ENCODE results near the gene SYT5. TPM values are rescaled to one million over a fixed set of nuclear protein-coding genes. Genes with fewer than 3 reads are reported as not detected.

The SYT5 gene
- total and polyA plus RNA-seq, 2 of the 8 experiments (the other 6 are each of a cell fraction or from before 2014, with no cell fraction given): 0.35 to 0.67 TPM

GRCh38 chr19:55147545-55148251, 32.4 kb downstream of the SYT5 start (continued):
- TF ChIP-seq TBP (IDR thresholded peaks at IDR 0.05; ENCODE audit: low read depth, low read length) (no peak), CBX5 (IDR thresholded peaks at IDR 0.05; ENCODE audit: low read depth, low read length) (no peak), RAD21 (IDR thresholded peaks at IDR 0.05 in 1 of 2, conservative IDR thresholded peaks at IDR 0.05 in 1 of 2; ENCODE audit: low read depth in 2 of 2, low read length in 2 of 2) (no peak), GTF2F1 (IDR thresholded peaks at IDR 0.05; ENCODE audit: borderline replicate concordance, low read depth, low read length) (no peak), SP1 (IDR thresholded peaks at IDR 0.05; ENCODE audit: low read depth, low read length) (no peak), KDM4A (IDR thresholded peaks at IDR 0.05; ENCODE audit: low read depth, low read length, severe bottlenecking) (no peak), YY1 (IDR thresholded peaks at IDR 0.05; ENCODE audit: low read depth, low read length) (no peak), EGR1 (IDR thresholded peaks at IDR 0.05; ENCODE audit: borderline replicate concordance, low read depth, low read length) (no peak), SIX5 (IDR thresholded peaks at IDR 0.05; ENCODE audit: low read depth, low read length) (no peak), ATF2 (IDR thresholded peaks at IDR 0.05; ENCODE audit: low read length) (no peak), POLR2A (IDR thresholded peaks at IDR 0.05; ENCODE audit: control extremely low read depth in 1 of 2, low read depth in 2 of 2, low read length in 2 of 2) (0 out of 3 replicates have a peak, but pooled peaks of 1 of the 2 experiments have one; percentile 20), KDM1A (IDR thresholded peaks at IDR 0.05; ENCODE audit: borderline replicate concordance, low read length) (no peak), HDAC2 (IDR thresholded peaks at IDR 0.05; ENCODE audit: borderline replicate concordance in 1 of 2, low read depth in 2 of 2, low read length in 2 of 2) (no peak)

All from H1 (cell line).